Measurements from ENCODE around the gene ARAP3. TPM values are rescaled to one million over a fixed set of nuclear protein-coding genes. Genes with fewer than 3 reads are reported as not detected.

Gene ARAP3
- total and polyA plus RNA-seq, 9 of the 15 experiments (the other 6 are each of a cell fraction or from before 2014, with no cell fraction given): 0.83 to 25.7 (median 6.4) TPM

DNA sequence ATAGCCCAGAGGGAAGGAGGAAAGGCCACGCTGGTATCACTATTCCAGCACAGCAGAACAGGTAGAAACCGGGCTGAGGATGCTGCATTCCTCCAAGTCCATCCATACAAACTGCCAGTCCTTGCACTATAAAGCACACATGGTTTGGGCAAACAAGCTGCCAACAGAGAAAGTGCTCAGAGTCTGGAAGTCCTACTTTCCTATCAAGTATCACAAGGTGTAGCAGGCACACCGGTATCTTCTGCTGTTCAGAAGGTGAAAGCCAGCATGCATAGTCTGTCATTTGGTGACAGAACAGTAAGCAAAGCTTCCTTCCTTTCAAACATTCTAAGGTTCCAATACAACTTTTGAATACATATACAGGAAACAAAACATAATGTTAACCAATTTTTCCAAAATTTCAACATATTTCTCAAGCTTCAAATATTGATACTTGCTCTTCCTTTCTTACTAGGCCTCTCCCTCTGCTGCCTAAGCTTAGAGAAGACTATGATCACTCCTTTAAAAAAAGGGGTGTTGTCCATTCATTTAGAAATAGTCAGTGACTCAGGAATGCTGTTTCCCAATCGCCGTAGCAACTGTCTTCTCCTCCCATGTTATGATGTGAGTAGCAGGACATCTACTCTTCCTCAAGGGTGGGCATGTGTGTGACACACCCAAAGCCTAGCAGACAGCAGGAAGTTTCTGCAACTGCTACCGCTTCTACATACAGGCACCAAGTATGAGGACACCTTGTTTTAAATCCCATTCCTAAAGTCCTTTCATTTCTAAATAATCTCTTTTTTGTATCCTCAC, 77.9 kb downstream of the ARAP3 start (continued):
- 0 out of 2 replicates have a peak, but pooled peaks have one; percentile 20 for TF ChIP-seq RBFOX2 (IDR thresholded peaks at IDR 0.05; ENCODE audit: low read depth, low read length)
- TF ChIP-seq FOSL1 (tag; conservative IDR thresholded peaks at IDR 0.05): peak; percentile 74
- TF ChIP-seq ZNF79 (CRISPR knock-in tag; IDR thresholded peaks at IDR 0.05; ENCODE audit: low read depth): no peak
- peak; percentile 49 for TF ChIP-seq ARID1B (IDR thresholded peaks at IDR 0.05)
- no peak for TF ChIP-seq CBX2 (IDR thresholded peaks at IDR 0.05; ENCODE audit: insufficient read depth, low read length, poor library complexity, severe bottlenecking)
- TF ChIP-seq TRIM24 (IDR thresholded peaks at IDR 0.05): peak in 1 of 2 experiments; percentile 61; a peak in 1 of 4 replicates
- TF ChIP-seq FIP1L1 (IDR thresholded peaks at IDR 0.05; ENCODE audit: low read depth, low read length, poor library complexity, severe bottlenecking): no peak
- TF ChIP-seq CEBPB (tag; IDR thresholded peaks at IDR 0.05): peak; percentile 97
- TF ChIP-seq ZNF134 (CRISPR knock-in tag; conservative IDR thresholded peaks at IDR 0.05): peak; percentile 34; the same call in 1 of the 2 replicates
- peak; percentile 63; the same call in 1 of the 2 replicates for TF ChIP-seq JUND (IDR thresholded peaks at IDR 0.05; ENCODE audit: borderline replicate concordance, low read depth, low read length)
- TF ChIP-seq JUND (tag; IDR thresholded peaks at IDR 0.05; ENCODE audit: borderline replicate concordance, low read depth, low read length): peak; percentile 53; the same call in 1 of the 3 replicates
- peak; percentile 67 for TF ChIP-seq SMARCA4 (IDR thresholded peaks at IDR 0.05)
- peak in 1 of 3 experiments; percentile 23 for TF ChIP-seq YY1 (IDR thresholded peaks at IDR 0.05; ENCODE audit: borderline replicate concordance in 1 of 3, control insufficient read depth in 1 of 3, extremely low read depth in 1 of 3, insufficient read depth in 3 of 3, insufficient read length in 1 of 3, insufficient replicate concordance in 2 of 3, low read depth in 1 of 3, low read length in 2 of 3)
- TF ChIP-seq EP300 (IDR thresholded peaks at IDR 0.05; ENCODE audit: low read length): 0 out of 2 replicates have a peak, but pooled peaks have one; percentile 45
- peak; percentile 54 for TF ChIP-seq CREM (IDR thresholded peaks at IDR 0.05; ENCODE audit: low read depth)
- peak; percentile 61; the same call in 1 of the 2 replicates for TF ChIP-seq MEF2A (IDR thresholded peaks at IDR 0.05; ENCODE audit: control insufficient read depth, low read depth, low read length)
- TF ChIP-seq FOXJ3 (CRISPR knock-in tag; IDR thresholded peaks at IDR 0.05): peak; percentile 74
- TF ChIP-seq JUN (IDR thresholded peaks at IDR 0.05; ENCODE audit: borderline replicate concordance, low read depth, low read length): 0 out of 2 replicates have a peak, but pooled peaks have one; percentile 40
- TF ChIP-seq JUN (CRISPR knock-in tag; IDR thresholded peaks at IDR 0.05; ENCODE audit: borderline replicate concordance): no peak
- TF ChIP-seq CHCHD3 (CRISPR knock-in tag; IDR thresholded peaks at IDR 0.05): no peak
- TF ChIP-seq POLR2AphosphoS5 (IDR thresholded peaks at IDR 0.05; ENCODE audit: control insufficient read depth, insufficient read depth, low read depth, low read length): peak; percentile 63; the same call in 1 of the 2 replicates
- TF ChIP-seq CEBPG (CRISPR knock-in tag; IDR thresholded peaks at IDR 0.05): 0 out of 2 replicates have a peak, but pooled peaks have one; percentile 53
- peak; percentile 69 to 88 for TF ChIP-seq CEBPG (tag; conservative IDR thresholded peaks at IDR 0.05 in 1 of 2, IDR thresholded peaks at IDR 0.05 in 1 of 2)
- TF ChIP-seq, protein P1, sequence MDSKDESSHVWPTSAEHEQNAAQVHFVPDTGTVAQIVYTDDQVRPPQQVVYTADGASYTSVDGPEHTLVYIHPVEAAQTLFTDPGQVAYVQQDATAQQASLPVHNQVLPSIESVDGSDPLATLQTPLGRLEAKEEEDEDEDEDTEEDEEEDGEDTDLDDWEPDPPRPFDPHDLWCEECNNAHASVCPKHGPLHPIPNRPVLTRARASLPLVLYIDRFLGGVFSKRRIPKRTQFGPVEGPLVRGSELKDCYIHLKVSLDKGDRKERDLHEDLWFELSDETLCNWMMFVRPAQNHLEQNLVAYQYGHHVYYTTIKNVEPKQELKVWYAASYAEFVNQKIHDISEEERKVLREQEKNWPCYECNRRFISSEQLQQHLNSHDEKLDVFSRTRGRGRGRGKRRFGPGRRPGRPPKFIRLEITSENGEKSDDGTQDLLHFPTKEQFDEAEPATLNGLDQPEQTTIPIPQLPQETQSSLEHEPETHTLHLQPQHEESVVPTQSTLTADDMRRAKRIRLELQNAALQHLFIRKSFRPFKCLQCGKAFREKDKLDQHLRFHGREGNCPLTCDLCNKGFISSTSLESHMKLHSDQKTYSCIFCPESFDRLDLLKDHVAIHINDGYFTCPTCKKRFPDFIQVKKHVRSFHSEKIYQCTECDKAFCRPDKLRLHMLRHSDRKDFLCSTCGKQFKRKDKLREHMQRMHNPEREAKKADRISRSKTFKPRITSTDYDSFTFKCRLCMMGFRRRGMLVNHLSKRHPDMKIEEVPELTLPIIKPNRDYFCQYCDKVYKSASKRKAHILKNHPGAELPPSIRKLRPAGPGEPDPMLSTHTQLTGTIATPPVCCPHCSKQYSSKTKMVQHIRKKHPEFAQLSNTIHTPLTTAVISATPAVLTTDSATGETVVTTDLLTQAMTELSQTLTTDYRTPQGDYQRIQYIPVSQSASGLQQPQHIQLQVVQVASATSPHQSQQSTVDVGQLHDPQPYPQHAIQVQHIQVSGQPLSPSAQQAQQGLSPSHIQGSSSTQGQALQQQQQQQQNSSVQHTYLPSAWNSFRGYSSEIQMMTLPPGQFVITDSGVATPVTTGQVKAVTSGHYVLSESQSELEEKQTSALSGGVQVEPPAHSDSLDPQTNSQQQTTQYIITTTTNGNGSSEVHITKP (IDR thresholded peaks at IDR 0.05; ENCODE audit: partially characterized antibody): peak; percentile 49

Measured in K562 (cell line).